H9 (cell line): Measurements from ENCODE around the gene MPST. TPM values are rescaled to one million over a fixed set of nuclear protein-coding genes. Genes with fewer than 3 reads are reported as not detected.

Experiments
- DNase-seq: peaks from one replicate; pipeline ENCODE4 v3.0.0-alpha.2; 2017
- H2AFZ ChIP-seq: one replicate; pipeline ENCODE4 v1.6.1; 2013; ENCODE audit warnings: mild to moderate bottlenecking, low read length, control low read depth, moderate library complexity
- H2AK5ac ChIP-seq: 2 replicates; pipeline ENCODE4 v1.6.1; 2013; ENCODE audit warnings: low read length, control low read depth, mixed read lengths; ENCODE audit not compliant: insufficient read length
- H2BK120ac ChIP-seq: one replicate; pipeline ENCODE4 v1.6.1; 2013; ENCODE audit warnings: low read depth, mild to moderate bottlenecking, low read length, control low read depth, inconsistent platforms; ENCODE audit not compliant: poor library complexity, severe bottlenecking
- H2BK12ac ChIP-seq: 2 replicates; pipeline ENCODE4 v1.6.1; 2013; ENCODE audit warnings: low read length, control low read depth, mixed read lengths, low read depth; ENCODE audit not compliant: insufficient read length
- H2BK15ac ChIP-seq: 2 replicates; pipeline ENCODE4 v1.6.1; 2013; ENCODE audit warnings: low read depth, low read length, control low read depth
- H2BK20ac ChIP-seq: one replicate; pipeline ENCODE4 v1.6.1; 2013; ENCODE audit warnings: low read depth, mild to moderate bottlenecking, low read length, control low read depth, inconsistent platforms; ENCODE audit not compliant: poor library complexity, severe bottlenecking
- H2BK5ac ChIP-seq: 2 replicates; pipeline ENCODE4 v1.6.1; 2013; ENCODE audit warnings: low read length, control low read depth, mixed read lengths; ENCODE audit not compliant: insufficient read length
- H3K14ac ChIP-seq: 2 replicates; pipeline ENCODE4 v1.6.1; 2013; ENCODE audit warnings: low read length, control low read depth; ENCODE audit not compliant: insufficient read depth
- H3K18ac ChIP-seq: 2 replicates; pipeline ENCODE4 v1.6.1; 2013; ENCODE audit warnings: low read depth, mild to moderate bottlenecking, mixed read lengths, low read length, control low read depth; ENCODE audit not compliant: insufficient read length
- H3K23ac ChIP-seq: 2 replicates; pipeline ENCODE4 v1.6.1; 2013; ENCODE audit warnings: low read length, control low read depth, mixed read lengths, low read depth; ENCODE audit not compliant: insufficient read length
- H3K23me2 ChIP-seq: 2 replicates; pipeline ENCODE4 v1.6.1; 2013; ENCODE audit warnings: low read depth, mild to moderate bottlenecking, mixed read lengths, low read length, control low read depth; ENCODE audit not compliant: insufficient read length, poor library complexity, severe bottlenecking
- H3K27ac ChIP-seq: 2 replicates; pipeline ENCODE4 v1.5.1; 2013; ENCODE audit warnings: low read length, control low read depth, mixed read lengths, low read depth; ENCODE audit not compliant: insufficient read length
- H3K27me3 ChIP-seq: 2 replicates; pipeline ENCODE4 v1.6.1; 2013; ENCODE audit warnings: low read length, control low read depth, inconsistent platforms; ENCODE audit not compliant: insufficient read depth
- H3K4ac ChIP-seq: 2 replicates; pipeline ENCODE4 v1.6.1; 2013; ENCODE audit warnings: low read depth, mild to moderate bottlenecking, control low read depth, inconsistent platforms, low read length, moderate library complexity
- H3K4me1 ChIP-seq: 2 replicates; pipeline ENCODE4 v1.6.1; 2013; ENCODE audit warnings: low read length, control low read depth, inconsistent platforms; ENCODE audit not compliant: insufficient read depth
- H3K4me2 ChIP-seq: 2 replicates; pipeline ENCODE4 v1.6.1; 2013; ENCODE audit warnings: low read length, control low read depth, mixed read lengths; ENCODE audit not compliant: insufficient read length, insufficient read depth
- H3K56ac ChIP-seq: 2 replicates; pipeline ENCODE4 v1.6.1; 2013; ENCODE audit warnings: low read depth, mild to moderate bottlenecking, mixed read lengths, low read length, control low read depth; ENCODE audit not compliant: insufficient read length
- H3K79me1 ChIP-seq: 2 replicates; pipeline ENCODE4 v1.6.1; 2013; ENCODE audit warnings: low read depth, mild to moderate bottlenecking, moderate library complexity, low read length, control low read depth, inconsistent platforms; ENCODE audit not compliant: insufficient read depth, poor library complexity, severe bottlenecking
- H3K79me2 ChIP-seq: 2 replicates; pipeline ENCODE4 v1.6.1; 2013; ENCODE audit warnings: low read length, control low read depth, inconsistent platforms; ENCODE audit not compliant: insufficient read depth
- H3K9ac ChIP-seq: 2 replicates; pipeline ENCODE4 v1.6.1; 2013; ENCODE audit warnings: low read length, control low read depth, mixed read lengths; ENCODE audit not compliant: insufficient read length; ENCODE audit errors: extremely low read depth
- H3K9me3 ChIP-seq: one replicate; pipeline ENCODE4 v1.6.1; 2013; ENCODE audit warnings: low read depth, low read length, inconsistent platforms; ENCODE audit not compliant: control insufficient read depth
- H3T11ph ChIP-seq: one replicate; pipeline ENCODE4 v1.6.1; 2013; ENCODE audit warnings: mild to moderate bottlenecking, low read length, control low read depth, inconsistent platforms
- H4K20me1 ChIP-seq: one replicate; pipeline ENCODE4 v1.6.1; 2013; ENCODE audit not compliant: control insufficient read depth, insufficient read length, insufficient read depth
- H4K5ac ChIP-seq: 2 replicates; pipeline ENCODE4 v1.6.1; 2013; ENCODE audit warnings: low read depth, mild to moderate bottlenecking, mixed read lengths, low read length, control low read depth; ENCODE audit not compliant: insufficient read length
- H4K8ac ChIP-seq: replicated peaks from 2 replicates; pipeline ENCODE4 v1.6.1; 2013; ENCODE audit warnings: low read length, control low read depth, mixed read lengths, low read depth; ENCODE audit not compliant: insufficient read length
- H4K91ac ChIP-seq: 2 replicates; pipeline ENCODE4 v1.6.1; 2013; ENCODE audit warnings: low read depth, mild to moderate bottlenecking, moderate library complexity, mixed read lengths, low read length, control low read depth; ENCODE audit not compliant: insufficient read length
- H3K27ac Mint-ChIP-seq, 3 experiments: 2 replicates in 2 of 3; 3 replicates in 1 of 3; pipeline ENCODE4 v1.8.0; 2020 to 2021; ENCODE audit warnings: mixed read lengths in 3 of 3, mild to moderate bottlenecking in 1 of 3, moderate library complexity in 1 of 3
- H3K27me3 Mint-ChIP-seq: 2 replicates; pipeline ENCODE4 v1.8.0; 2021; ENCODE audit warnings: low read depth, mild to moderate bottlenecking, moderate library complexity, mixed read lengths
- H3K36me3 Mint-ChIP-seq, 3 experiments: 2 replicates in 2 of 3; 3 replicates in 1 of 3; pipeline ENCODE4 v1.8.0; 2020 to 2021; ENCODE audit warnings: low read depth in 3 of 3, mixed read lengths in 3 of 3; ENCODE audit not compliant: insufficient read depth in 1 of 3
- H3K4me1 Mint-ChIP-seq, 2 experiments: 2 replicates each; pipeline ENCODE4 v1.8.0; 2020; ENCODE audit warnings: mixed read lengths in 2 of 2
- H3K4me3 Mint-ChIP-seq, 2 experiments: 2 replicates in 1 of 2; 3 replicates in 1 of 2; pipeline ENCODE4 v1.8.0; 2020 to 2021; ENCODE audit warnings: mild to moderate bottlenecking in 2 of 2, mixed read lengths in 2 of 2, moderate library complexity in 1 of 2
- H3K9me3 Mint-ChIP-seq, 2 experiments: 2 replicates in 1 of 2; 3 replicates in 1 of 2; pipeline ENCODE4 v1.8.0; 2020; ENCODE audit warnings: mild to moderate bottlenecking in 2 of 2, mixed read lengths in 2 of 2, moderate library complexity in 1 of 2
- CTCF ChIP-seq: fragments of 200-600 bp; sonication (generic); conservative IDR thresholded peaks from 3 replicates; pipeline ENCODE4 v1.8.0; 2021; ENCODE audit warnings: antibody characterized with exemption, mild to moderate bottlenecking
- WGBS: extraction: QIAGEN DNeasy Blood & Tissue Kit; methylation state at CpG from one replicate; pipeline ENCODE4 v1.1.7; 2013; ENCODE audit warnings: missing lambda C conversion rate, low lambda C conversion rate, mixed read lengths; ENCODE audit not compliant: insufficient read length; ENCODE audit errors: extremely low coverage; 5-methylcytosine and 5-hydroxymethylcytosine counted together
- total RNA-seq: library from RNA; stranded (reverse); gene quantifications from 2 replicates; pipeline ENCODE4 v1.2.1, GENCODE V29; 2021

The MPST gene
- total RNA-seq, 1 experiment from 2014 or later, result 70.5 TPM

GRCh38 chr22:37012262-37012904 is 7.2 kb upstream of the MPST start:
- Histone ChIP-seq H3T11ph (no peak overlapping the region), H3K79me1 (no peaks in the 10 kb centered on the region), H3K9ac (no peak overlapping the region), H2BK20ac (no peak overlapping the region), H2BK12ac (no peak overlapping the region), H4K5ac (no peak overlapping the region), H3K4me2 (no peak overlapping the region), H3K23me2 (no peaks in the 10 kb centered on the region), H3K9me3 (no peaks in the 10 kb centered on the region), H2AK5ac (no peak overlapping the region), H3K4me1 (peaks cover 6% of the 10 kb centered on the region; the same call in 1 of the 2 replicates), H3K14ac (no peak overlapping the region), H3K23ac (no peak overlapping the region), H2AFZ (no peak overlapping the region), H3K27ac (no peak overlapping the region), H4K91ac (no peak overlapping the region), H4K8ac (no peak overlapping the region), H2BK120ac (no peak overlapping the region), H3K79me2 (peaks cover 2% of the 10 kb centered on the region; the same call in 1 of the 2 replicates), H2BK15ac (no peak overlapping the region), H3K27me3 (no peaks in the 10 kb centered on the region), H2BK5ac (no peak overlapping the region), H3K56ac (no peak overlapping the region), H3K4ac (no peak overlapping the region), H4K20me1 (peaks cover 2% of the 10 kb centered on the region), H3K18ac (no peak overlapping the region)
- Mint-ChIP-seq H3K9me3 (no peaks in the 10 kb centered on the region), H3K27ac (no peak overlapping the region), H3K4me3 (no peak overlapping the region), H3K36me3 (peaks cover 4 to 9% (median 8%) of the 10 kb centered on the region in 3 experiments; a peak in 6 of 7 replicates), H3K4me1 (peaks cover 12 to 15% of the 10 kb centered on the region in 2 experiments), H3K27me3 (peaks cover 26% of the 10 kb centered on the region)
- no CpG with 5 or more reads among the region's 9 CpGs for WGBS
- no peak for DNase-seq
- TF ChIP-seq CTCF, result no peak
